HTERT RPE-1 (cell line): ENCODE measurements around the gene ALX3.
"Not testable (repeated sequence)": the region's sequence is repeated elsewhere in the genome, so short reads cannot be mapped to it uniquely, and the experiment has no call there.

Experiments
- in situ Hi-C: fragments of 300-500 bp; cut with MboI; formaldehyde crosslinking; loops from 4 replicates; pipeline ENCODE4 v1.14.3; 2020; ENCODE audit warnings: low sequenced_read_pairs

The ALX3 gene

GRCh38 chr1:110048923-110049601 lies 21.4 kb downstream of the ALX3 start:
- in situ Hi-C loops = no loop called here

GRCh38 chr1:110048240-110048639 lies 22.2 kb downstream of the ALX3 start:
- in situ Hi-C loops = no loop called here

- in situ Hi-C loops = no loop called here
Observed at GRCh38 chr1:110047463-110047862, 23.0 kb downstream of the ALX3 start.

- in situ Hi-C loops = no loop called here
Observed at GRCh38 chr1:110043016-110043415, 27.5 kb downstream of the ALX3 start.

GRCh38 chr1:110040548-110040947 lies 29.9 kb downstream of the ALX3 start:
- in situ Hi-C loops = no loop called here

GRCh38 chr1:110039641-110040040 lies 30.8 kb downstream of the ALX3 start:
- in situ Hi-C loops = no loop called here

- in situ Hi-C loops = no loop called here
Observed at GRCh38 chr1:110038271-110038670, 32.2 kb downstream of the ALX3 start.

- in situ Hi-C loops = no loop called here
Observed at GRCh38 chr1:110035236-110035752, 35.2 kb downstream of the ALX3 start.

GRCh38 chr1:110034451-110035235 lies 35.8 kb downstream of the ALX3 start, which contains the start of gene STRIP1:
STRIP1 (plus strand) TSS chr1:110034624; CDS start chr1:110034638, 14 bp downstream.
- in situ Hi-C loops = no loop called here

- in situ Hi-C loops = no loop called here
Observed at GRCh38 chr1:110034040-110034450, 36.4 kb downstream of the ALX3 start.

- in situ Hi-C loops = no loop called here
Observed at GRCh38 chr1:110033421-110033820, 37.1 kb downstream of the ALX3 start.

- in situ Hi-C loops = no loop called here
Observed at GRCh38 chr1:110032327-110032726, 38.1 kb downstream of the ALX3 start.

- in situ Hi-C loops = not testable (repeated sequence)
Observed at GRCh38 chr1:110030687-110031086, 39.8 kb downstream of the ALX3 start.

GRCh38 chr1:110024613-110025012 lies 45.9 kb downstream of the ALX3 start:
- in situ Hi-C loops = no loop called here

GRCh38 chr1:110021285-110021684 lies 49.2 kb downstream of the ALX3 start:
- in situ Hi-C loops = no loop called here

- in situ Hi-C loops = no loop called here
Observed at GRCh38 chr1:110019770-110020169, 50.7 kb downstream of the ALX3 start.

GRCh38 chr1:110018396-110018795 lies 52.1 kb downstream of the ALX3 start:
- in situ Hi-C loops = no loop called here

- in situ Hi-C loops = no loop called here
Observed at GRCh38 chr1:110017792-110018191, 52.7 kb downstream of the ALX3 start.

- in situ Hi-C loops = no loop called here
Observed at GRCh38 chr1:110012100-110012780, 58.2 kb downstream of the ALX3 start.

GRCh38 chr1:110011527-110012041 lies 58.9 kb downstream of the ALX3 start:
- in situ Hi-C loops = no loop called here
